ENCODE data around the gene MAPKAPK3.

MAPKAPK3 gene

GRCh38 chr3:50609763-50610085, 7.2 kb upstream of the MAPKAPK3 start:
- no peaks in the 10 kb centered on the region for H4K20me1 ChIP-seq (ENCODE audit: insufficient read depth, low read length, poor library complexity, severe bottlenecking)
- H3K79me2 ChIP-seq (ENCODE audit: insufficient read depth, low read length): no peaks in the 10 kb centered on the region
- no peak overlapping the region for H2AFZ ChIP-seq (ENCODE audit: low read length)
- no peaks in the 10 kb centered on the region for H3K9me2 ChIP-seq (replicated peaks; ENCODE audit: low read depth, low read length)
- H3K4me1 ChIP-seq (ENCODE audit: insufficient read depth, low read length, poor library complexity, severe bottlenecking): peaks cover 17% of the 10 kb centered on the region
- H3K9me3 ChIP-seq (ENCODE audit: insufficient read depth, low read depth, low read length): no peaks in the 10 kb centered on the region
- H3K27me3 ChIP-seq (ENCODE audit: insufficient read depth, low read length, poor library complexity, severe bottlenecking): no peaks in the 10 kb centered on the region
- H3F3A ChIP-seq (ENCODE audit: low read depth): no peaks in the 10 kb centered on the region
- H3K4me3 ChIP-seq (ENCODE audit: low read length, poor library complexity, severe bottlenecking): no peak overlapping the region
- no peak for TF ChIP-seq EZH2phosphoT487 (IDR thresholded peaks at IDR 0.05; ENCODE audit: borderline replicate concordance)
- H3K9ac ChIP-seq (ENCODE audit: low read depth, low read length, poor library complexity, severe bottlenecking): no peak overlapping the region
- no peaks in the 10 kb centered on the region for H3K36me3 ChIP-seq (ENCODE audit: insufficient read depth, low read length)
- H3K4me2 ChIP-seq (ENCODE audit: low read depth, low read length, poor library complexity, severe bottlenecking): no peak overlapping the region

- H3K4me1 ChIP-seq (ENCODE audit: insufficient read depth, low read length, poor library complexity, severe bottlenecking): peaks cover 17% of the 10 kb centered on the region
- no peaks in the 10 kb centered on the region for H3K9me3 ChIP-seq (ENCODE audit: insufficient read depth, low read depth, low read length)
- H2AFZ ChIP-seq (ENCODE audit: low read length): no peak overlapping the region
- peak overlapping the region; percentile 66 for H3K9ac ChIP-seq (ENCODE audit: low read depth, low read length, poor library complexity, severe bottlenecking)
- no peak for TF ChIP-seq EZH2phosphoT487 (IDR thresholded peaks at IDR 0.05; ENCODE audit: borderline replicate concordance)
- TF ChIP-seq CTCF (conservative IDR thresholded peaks at IDR 0.05; ENCODE audit: low read length): no peak
- peak overlapping the region; percentile 86 for H3K4me2 ChIP-seq (ENCODE audit: low read depth, low read length, poor library complexity, severe bottlenecking)
- no peaks in the 10 kb centered on the region for H3F3A ChIP-seq (ENCODE audit: low read depth)
- no peaks in the 10 kb centered on the region for H4K20me1 ChIP-seq (ENCODE audit: insufficient read depth, low read length, poor library complexity, severe bottlenecking)
- H3K36me3 ChIP-seq (ENCODE audit: insufficient read depth, low read length): no peaks in the 10 kb centered on the region
- H3K27me3 ChIP-seq (ENCODE audit: insufficient read depth, low read length, poor library complexity, severe bottlenecking): no peaks in the 10 kb centered on the region
- peak overlapping the region; percentile 78 for H3K4me3 ChIP-seq (ENCODE audit: low read length, poor library complexity, severe bottlenecking)
- no peaks in the 10 kb centered on the region for H3K79me2 ChIP-seq (ENCODE audit: insufficient read depth, low read length)
- H3K9me2 ChIP-seq (replicated peaks; ENCODE audit: low read depth, low read length): no peaks in the 10 kb centered on the region
Observed at GRCh38 chr3:50610181-50610971, 6.6 kb upstream of the MAPKAPK3 start.

- peak overlapping the region; percentile 86 for H3K4me2 ChIP-seq (ENCODE audit: low read depth, low read length, poor library complexity, severe bottlenecking)
- no peaks in the 10 kb centered on the region for H3K9me3 ChIP-seq (ENCODE audit: insufficient read depth, low read depth, low read length)
- no peaks in the 10 kb centered on the region for H3K9me2 ChIP-seq (replicated peaks; ENCODE audit: low read depth, low read length)
- H3K27me3 ChIP-seq (ENCODE audit: insufficient read depth, low read length, poor library complexity, severe bottlenecking): no peaks in the 10 kb centered on the region
- peaks cover 18% of the 10 kb centered on the region for H3K4me1 ChIP-seq (ENCODE audit: insufficient read depth, low read length, poor library complexity, severe bottlenecking)
- H3K79me2 ChIP-seq (ENCODE audit: insufficient read depth, low read length): no peaks in the 10 kb centered on the region
- no peaks in the 10 kb centered on the region for H3F3A ChIP-seq (ENCODE audit: low read depth)
- peak overlapping the region; percentile 96 for H2AFZ ChIP-seq (ENCODE audit: low read length)
- H4K20me1 ChIP-seq (ENCODE audit: insufficient read depth, low read length, poor library complexity, severe bottlenecking): no peaks in the 10 kb centered on the region
- H3K9ac ChIP-seq (ENCODE audit: low read depth, low read length, poor library complexity, severe bottlenecking): peak overlapping the region; percentile 66
- H3K36me3 ChIP-seq (ENCODE audit: insufficient read depth, low read length): no peaks in the 10 kb centered on the region
- H3K4me3 ChIP-seq (ENCODE audit: low read length, poor library complexity, severe bottlenecking): peak overlapping the region; percentile 78
- TF ChIP-seq CTCF (conservative IDR thresholded peaks at IDR 0.05; ENCODE audit: low read length) (no peak), EZH2phosphoT487 (IDR thresholded peaks at IDR 0.05; ENCODE audit: borderline replicate concordance) (no peak)
Observed at GRCh38 chr3:50610992-50611463, 5.9 kb upstream of the MAPKAPK3 start.
